K562 (cell line): ENCODE measurements around the gene OXA1L. TPM values are rescaled to one million over a fixed set of nuclear protein-coding genes. Genes with fewer than 3 reads are reported as not detected.

Experiments
- NELFE ChIP-seq: IDR thresholded peaks from 2 replicates; pipeline ENCODE4 v1.6.1; 2011; ENCODE audit warnings: mild to moderate bottlenecking; ENCODE audit not compliant: insufficient read depth, insufficient read length
- polyA plus RNA-seq, 8 experiments: library from polyadenylated mRNA; depleted of rRNA in 4 of 8; stranded (reverse) in 5 of 8; unstranded in 3 of 8; fragments of >200 nt; fragmentation: Nextera tagmentation in 2 of 8; fragmentation: Illumina TruSeq in 1 of 8; extraction: Ambion mirVana in 2 of 8; extraction: Trizol in 1 of 8; gene quantifications; 2 replicates each; pipeline versions ENCODE4 v1.2.1 to v1.2.3, GENCODE V29; 2011 to 2014; ENCODE audit warnings: inconsistent platforms in 1 of 8, missing spikeins in 1 of 8
- total RNA-seq, 7 experiments: library from RNA; depleted of rRNA in 6 of 7; stranded (reverse); fragments of >200 nt in 6 of 7; fragmentation: Illumina TruSeq in 2 of 7; extraction: Trizol in 2 of 7; gene quantifications; 2 replicates each; pipeline versions ENCODE4 v1.2.1 to v1.2.3, GENCODE V29; 2011 to 2021; ENCODE audit warnings: low replicate concordance in 1 of 7
- TF ChIP-seq, protein P1 (sequence below): fragments of 450-650 bp; IDR thresholded peaks from 2 replicates; pipeline ENCODE4 v1.6.1; 2016; ENCODE audit warnings: missing biosample characterization, missing genetic modification characterization
- TF ChIP-seq, protein P2 (sequence below), 2 experiments: fragments of 450-650 bp; IDR thresholded peaks; 2 replicates each; pipeline ENCODE4 v1.6.1; 2016; ENCODE audit warnings: mild to moderate bottlenecking in 2 of 2, borderline replicate concordance in 1 of 2, low read depth in 1 of 2, moderate library complexity in 1 of 2

Gene OXA1L
- total and polyA plus RNA-seq, 9 of the 15 experiments (the other 6 are each of a cell fraction or from before 2014, with no cell fraction given): 100 to 204 (median 145) TPM

DNA sequence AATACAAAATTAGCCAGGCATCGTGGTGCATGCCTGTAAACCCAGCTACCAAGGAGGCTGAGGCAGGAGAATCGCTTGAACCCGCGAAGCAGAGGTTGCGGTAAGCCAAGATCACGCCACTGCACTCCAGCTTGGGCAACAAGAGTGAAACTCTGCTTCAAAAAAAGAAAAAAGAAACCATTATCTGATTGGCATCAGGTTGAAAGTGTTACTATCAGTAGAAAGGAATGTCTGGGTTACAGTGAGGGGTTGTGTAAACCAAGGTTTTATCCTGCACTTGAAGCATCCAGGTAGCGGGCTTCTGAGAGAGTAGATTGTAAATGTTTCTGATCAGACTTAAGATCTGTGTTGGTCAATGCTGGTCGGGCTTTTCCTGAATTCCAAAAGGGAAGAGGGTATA, 14.1 kb upstream of the OXA1L start (continued):
- TF ChIP-seq, protein P1, sequence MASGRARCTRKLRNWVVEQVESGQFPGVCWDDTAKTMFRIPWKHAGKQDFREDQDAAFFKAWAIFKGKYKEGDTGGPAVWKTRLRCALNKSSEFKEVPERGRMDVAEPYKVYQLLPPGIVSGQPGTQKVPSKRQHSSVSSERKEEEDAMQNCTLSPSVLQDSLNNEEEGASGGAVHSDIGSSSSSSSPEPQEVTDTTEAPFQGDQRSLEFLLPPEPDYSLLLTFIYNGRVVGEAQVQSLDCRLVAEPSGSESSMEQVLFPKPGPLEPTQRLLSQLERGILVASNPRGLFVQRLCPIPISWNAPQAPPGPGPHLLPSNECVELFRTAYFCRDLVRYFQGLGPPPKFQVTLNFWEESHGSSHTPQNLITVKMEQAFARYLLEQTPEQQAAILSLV (tag): no peak
- TF ChIP-seq, protein P2, sequence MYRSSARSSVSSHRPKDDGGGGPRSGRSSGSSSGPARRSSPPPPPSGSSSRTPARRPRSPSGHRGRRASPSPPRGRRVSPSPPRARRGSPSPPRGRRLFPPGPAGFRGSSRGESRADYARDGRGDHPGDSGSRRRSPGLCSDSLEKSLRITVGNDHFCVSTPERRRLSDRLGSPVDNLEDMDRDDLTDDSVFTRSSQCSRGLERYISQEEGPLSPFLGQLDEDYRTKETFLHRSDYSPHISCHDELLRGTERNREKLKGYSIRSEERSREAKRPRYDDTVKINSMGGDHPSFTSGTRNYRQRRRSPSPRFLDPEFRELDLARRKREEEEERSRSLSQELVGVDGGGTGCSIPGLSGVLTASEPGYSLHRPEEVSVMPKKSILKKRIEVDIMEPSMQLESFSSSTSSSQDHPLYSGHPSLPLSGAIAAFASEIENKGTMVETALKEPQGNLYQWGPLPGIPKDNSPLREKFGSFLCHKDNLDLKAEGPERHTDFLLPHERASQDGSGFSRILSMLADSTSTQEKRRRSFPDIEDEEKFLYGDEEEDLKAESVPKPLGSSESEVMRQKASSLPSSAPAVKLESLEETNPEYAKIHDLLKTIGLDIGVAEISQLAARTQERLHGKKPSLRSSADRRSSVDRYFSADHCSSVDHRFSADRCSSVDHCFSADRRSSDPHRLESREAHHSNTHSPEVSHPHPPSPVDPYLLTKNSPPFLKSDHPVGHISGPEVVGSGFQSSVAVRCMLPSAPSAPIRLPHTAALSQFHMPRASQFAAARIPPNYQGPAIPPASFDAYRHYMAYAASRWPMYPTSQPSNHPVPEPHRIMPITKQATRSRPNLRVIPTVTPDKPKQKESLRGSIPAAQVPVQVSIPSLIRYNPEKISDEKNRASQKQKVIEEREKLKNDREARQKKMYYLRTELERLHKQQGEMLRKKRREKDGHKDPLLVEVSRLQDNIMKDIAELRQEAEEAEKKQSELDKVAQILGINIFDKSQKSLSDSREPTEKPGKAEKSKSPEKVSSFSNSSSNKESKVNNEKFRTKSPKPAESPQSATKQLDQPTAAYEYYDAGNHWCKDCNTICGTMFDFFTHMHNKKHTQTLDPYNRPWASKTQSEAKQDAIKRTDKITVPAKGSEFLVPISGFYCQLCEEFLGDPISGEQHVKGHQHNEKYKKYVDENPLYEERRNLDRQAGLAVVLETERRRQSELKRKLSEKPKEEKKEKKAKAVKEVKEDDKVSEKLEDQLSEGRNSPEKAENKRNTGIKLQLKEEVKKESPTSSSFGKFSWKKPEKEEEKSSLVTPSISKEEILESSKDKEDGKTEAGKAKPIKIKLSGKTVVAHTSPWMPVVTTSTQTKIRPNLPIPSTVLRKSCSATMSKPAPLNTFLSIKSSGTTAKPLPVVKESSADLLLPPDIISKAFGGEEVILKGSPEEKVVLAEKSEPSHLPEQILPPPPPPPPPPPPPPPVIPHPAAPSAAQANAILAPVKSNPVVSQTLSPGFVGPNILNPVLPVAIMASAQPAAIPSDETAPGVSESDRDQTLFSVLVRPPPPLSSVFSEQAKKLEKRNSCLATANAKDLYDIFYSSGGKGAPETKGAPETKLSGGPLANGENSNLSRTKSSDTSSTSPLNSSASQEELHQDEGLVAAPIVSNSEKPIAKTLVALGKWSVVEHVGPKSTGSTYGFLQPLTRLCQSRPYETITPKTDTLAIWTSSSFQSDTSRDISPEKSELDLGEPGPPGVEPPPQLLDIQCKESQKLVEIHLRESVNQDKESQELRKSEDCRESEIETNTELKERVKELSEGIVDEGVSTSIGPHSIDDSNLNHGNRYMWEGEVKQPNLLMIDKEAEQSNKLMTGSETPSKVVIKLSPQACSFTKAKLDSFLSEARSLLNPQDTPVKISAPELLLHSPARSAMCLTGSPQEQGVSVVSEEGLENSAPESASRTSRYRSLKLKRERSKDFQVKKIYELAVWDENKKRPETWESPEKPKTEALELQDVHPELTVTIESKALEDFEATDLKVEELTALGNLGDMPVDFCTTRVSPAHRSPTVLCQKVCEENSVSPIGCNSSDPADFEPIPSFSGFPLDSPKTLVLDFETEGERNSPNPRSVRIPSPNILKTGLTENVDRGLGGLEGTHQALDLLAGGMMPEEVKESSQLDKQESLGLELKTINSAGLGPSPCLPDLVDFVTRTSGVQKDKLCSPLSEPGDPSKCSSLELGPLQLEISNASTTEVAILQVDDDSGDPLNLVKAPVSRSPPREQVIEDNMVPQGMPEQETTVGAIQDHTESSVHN (IDR thresholded peaks at IDR 0.05; ENCODE audit: borderline replicate concordance in 1 of 2, low read depth in 1 of 2): no peak
- no peak for TF ChIP-seq NELFE
